A673 (cell line): ENCODE measurements around the gene XPOT. TPM values are rescaled to one million over a fixed set of nuclear protein-coding genes. Genes with fewer than 3 reads are reported as not detected.

Experiments
- BruUV-seq: library from RNA; stranded (reverse); fragments of 400-500 nt; replicated peaks from 2 replicates; lab custom pipeline; 2021; lab: Mats Ljungman, UMichigan
- CTCF ChIA-PET: fragments of 300-600 bp; sonication (Branson Sonifier 250); formaldehyde crosslinking; loops from one replicate; lab custom pipeline; 2022; ENCODE audit warnings: antibody characterized with exemption; lab: Charles Lee
- POLR2A ChIA-PET: fragments of 300-600 bp; sonication (Branson Sonifier 250); formaldehyde crosslinking; loops from one replicate; lab custom pipeline; 2022; ENCODE audit warnings: antibody characterized with exemption; ENCODE audit not compliant: low non-redundant PET; lab: Charles Lee
- DNase-seq: peaks from one replicate; pipeline ENCODE4 v3.0.0-alpha.2; 2015; ENCODE audit warnings: low spot score
- H3K27ac ChIP-seq: fragments of 200-600 bp; sonication (generic); 2 replicates; pipeline ENCODE4 v1.5.1; 2016; ENCODE audit warnings: mixed run types, low read depth, mild to moderate bottlenecking, mixed read lengths, antibody characterized with exemption, low read length; ENCODE audit not compliant: poor library complexity, severe bottlenecking
- H3K27me3 ChIP-seq: fragments of 200-600 bp; sonication (generic); replicated peaks from 2 replicates; pipeline ENCODE4 v1.6.1; 2017; ENCODE audit warnings: mixed run types, low read depth, mild to moderate bottlenecking, mixed read lengths, antibody characterized with exemption, low read length; ENCODE audit not compliant: insufficient read depth, poor library complexity
- H3K36me3 ChIP-seq: fragments of 200-600 bp; sonication (generic); 2 replicates; pipeline ENCODE4 v1.6.1; 2016; ENCODE audit warnings: mixed run types, mild to moderate bottlenecking, mixed read lengths, antibody characterized with exemption, low read length; ENCODE audit not compliant: insufficient read depth, poor library complexity, severe bottlenecking
- H3K4me1 ChIP-seq: fragments of 200-600 bp; sonication (generic); 2 replicates; pipeline ENCODE4 v1.6.1; 2017; ENCODE audit warnings: mixed run types, mild to moderate bottlenecking, mixed read lengths, antibody characterized with exemption, low read length; ENCODE audit not compliant: insufficient read depth, poor library complexity, severe bottlenecking
- H3K4me3 ChIP-seq: fragments of 200-600 bp; sonication (generic); 2 replicates; pipeline ENCODE4 v1.5.1; 2016; ENCODE audit warnings: low read depth, mixed run types, mild to moderate bottlenecking, mixed read lengths, low read length; ENCODE audit not compliant: poor library complexity, severe bottlenecking
- H3K9me3 ChIP-seq: fragments of 200-600 bp; sonication (generic); 2 replicates; pipeline ENCODE4 v1.6.1; 2016; ENCODE audit warnings: mixed run types, low read depth, mild to moderate bottlenecking, mixed read lengths, antibody characterized with exemption, low read length; ENCODE audit not compliant: poor library complexity, severe bottlenecking
- EZH2 ChIP-seq: fragments of 200-600 bp; sonication (generic); IDR thresholded peaks from 2 replicates; pipeline ENCODE4 v1.6.1; 2017; ENCODE audit warnings: borderline replicate concordance, low read depth, mild to moderate bottlenecking, mixed read lengths, antibody characterized with exemption, low read length; ENCODE audit not compliant: poor library complexity, severe bottlenecking
- intact Hi-C: fragments of 100-400 bp; cut with micrococcal nuclease; formaldehyde crosslinking; loops from one replicate; pipeline ENCODE4 v1.10.0; 2022; ENCODE audit not compliant: unreplicated experiment
- total RNA-seq: library from RNA; stranded (reverse); gene quantifications from 2 replicates; pipeline ENCODE4 v1.2.3, GENCODE V29; 2021
- TF ChIP-seq, protein P1 (sequence below): fragments of 300-800, 200-600 bp; sonication (generic); conservative IDR thresholded peaks from 2 replicates; pipeline ENCODE4 v1.5.1; 2017; ENCODE audit warnings: low read depth, mild to moderate bottlenecking, antibody characterized with exemption, low read length, moderate library complexity, mixed read lengths

The XPOT gene
- total RNA-seq, 1 experiment from 2014 or later, result 192 TPM

GRCh38 chr12:64446295-64446694 lies 42.1 kb downstream of the XPOT start:
- no peaks in the 10 kb centered on the region for H3K27me3 ChIP-seq
- H3K4me1 ChIP-seq, result no peaks in the 10 kb centered on the region
- peaks cover 86% of the 10 kb centered on the region for H3K36me3 ChIP-seq
- TF ChIP-seq, protein P1, sequence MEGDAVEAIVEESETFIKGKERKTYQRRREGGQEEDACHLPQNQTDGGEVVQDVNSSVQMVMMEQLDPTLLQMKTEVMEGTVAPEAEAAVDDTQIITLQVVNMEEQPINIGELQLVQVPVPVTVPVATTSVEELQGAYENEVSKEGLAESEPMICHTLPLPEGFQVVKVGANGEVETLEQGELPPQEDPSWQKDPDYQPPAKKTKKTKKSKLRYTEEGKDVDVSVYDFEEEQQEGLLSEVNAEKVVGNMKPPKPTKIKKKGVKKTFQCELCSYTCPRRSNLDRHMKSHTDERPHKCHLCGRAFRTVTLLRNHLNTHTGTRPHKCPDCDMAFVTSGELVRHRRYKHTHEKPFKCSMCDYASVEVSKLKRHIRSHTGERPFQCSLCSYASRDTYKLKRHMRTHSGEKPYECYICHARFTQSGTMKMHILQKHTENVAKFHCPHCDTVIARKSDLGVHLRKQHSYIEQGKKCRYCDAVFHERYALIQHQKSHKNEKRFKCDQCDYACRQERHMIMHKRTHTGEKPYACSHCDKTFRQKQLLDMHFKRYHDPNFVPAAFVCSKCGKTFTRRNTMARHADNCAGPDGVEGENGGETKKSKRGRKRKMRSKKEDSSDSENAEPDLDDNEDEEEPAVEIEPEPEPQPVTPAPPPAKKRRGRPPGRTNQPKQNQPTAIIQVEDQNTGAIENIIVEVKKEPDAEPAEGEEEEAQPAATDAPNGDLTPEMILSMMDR, result no peak
- TF ChIP-seq EZH2, result no peak
- ChIA-PET POLR2A (no interaction called here), CTCF (no interaction called here)
- intact Hi-C loops, result loop anchor here (5.0 kb wide), 1 partner anchor 34 kb away; no protein-coding TSS in a partner anchor
- no TSS peak for BruUV-seq
- no peak overlapping the region for H3K27ac ChIP-seq
- DNase-seq, result no peak
- H3K9me3 ChIP-seq, result no peaks in the 10 kb centered on the region
- H3K4me3 ChIP-seq, result no peak overlapping the region

DNA sequence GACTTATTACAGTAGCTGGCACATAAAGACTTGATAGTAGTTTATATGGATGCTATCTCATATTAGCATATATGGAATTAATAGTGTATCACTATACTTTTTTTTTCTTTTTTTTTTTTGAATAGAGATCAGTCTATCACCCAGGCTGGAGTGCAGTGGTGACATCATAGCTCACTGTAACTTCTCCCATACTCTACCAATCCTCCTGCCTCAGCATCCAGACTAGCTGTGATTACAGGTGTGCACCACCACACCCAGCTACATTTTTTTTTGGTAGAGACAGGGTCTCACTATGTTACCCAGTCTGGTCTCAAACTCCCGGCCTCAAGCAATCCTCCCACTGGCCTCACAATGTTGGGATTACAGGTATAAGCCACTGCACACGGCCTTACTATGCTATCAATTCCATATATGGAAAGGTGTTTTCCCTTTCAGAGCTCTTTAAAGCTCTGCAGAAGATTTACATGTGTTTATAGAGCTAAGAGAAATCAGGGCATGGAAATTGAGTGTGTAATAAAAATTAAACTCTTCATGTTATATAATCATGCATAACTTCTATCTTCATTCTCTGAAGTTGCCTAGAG lies 46.0 kb downstream of the XPOT start:
- Histone ChIP-seq H3K27me3 (no peaks in the 10 kb centered on the region), H3K9me3 (no peaks in the 10 kb centered on the region), H3K4me3 (no peak overlapping the region), H3K4me1 (peaks cover 9% of the 10 kb centered on the region), H3K27ac (no peak overlapping the region), H3K36me3 (peaks cover 49% of the 10 kb centered on the region)
- intact Hi-C loops, result loop anchor here (10.0 kb wide), 1 partner anchor 245 kb away; no protein-coding TSS in a partner anchor
- no peak for TF ChIP-seq EZH2
- TF ChIP-seq, protein P1, result no peak
- ChIA-PET CTCF (no interaction called here), POLR2A (no interaction called here)
- no peak for DNase-seq
- no TSS peak for BruUV-seq

DNA sequence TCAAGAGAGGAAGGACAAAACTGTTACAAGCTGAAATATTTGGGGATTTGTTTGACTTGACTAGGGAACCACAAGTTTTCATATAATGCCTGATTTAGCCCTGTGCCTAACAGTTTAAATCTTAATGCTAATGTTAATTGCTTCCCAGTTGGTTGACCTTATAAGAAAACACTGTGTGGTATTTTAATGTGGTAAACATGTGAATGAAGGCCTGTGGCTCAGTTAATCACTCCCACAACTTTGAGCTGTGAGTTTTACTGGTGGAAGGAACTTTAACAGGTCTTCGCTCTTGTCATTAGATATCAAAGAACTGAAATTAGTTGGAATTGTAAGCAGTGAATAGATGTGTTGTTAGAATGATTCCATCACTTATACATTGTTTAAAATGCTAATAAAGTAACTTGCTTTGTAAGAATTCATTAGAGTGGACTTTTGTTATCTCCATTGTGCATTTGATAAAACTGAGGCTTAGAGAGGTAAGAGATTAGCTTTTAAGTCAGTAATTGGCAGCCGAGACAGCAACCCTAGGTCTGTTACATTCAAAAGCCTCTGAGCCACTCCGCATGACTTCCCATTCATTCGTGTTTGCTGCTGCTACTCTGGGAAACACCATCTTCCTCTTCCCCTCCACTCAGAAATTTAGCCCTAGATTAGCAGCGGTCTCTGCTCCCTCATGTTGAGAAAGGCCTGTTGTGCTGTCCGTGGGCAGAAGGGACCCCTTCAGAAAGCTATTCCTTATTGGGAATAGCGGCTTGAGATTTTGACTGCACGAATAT lies 46.7 kb downstream of the XPOT start:
- CTCF ChIA-PET, result no interaction called here
- peak; percentile 54 for DNase-seq
- no peak for TF ChIP-seq EZH2
- TF ChIP-seq, protein P1, result no peak
- Histone ChIP-seq H3K4me3 (peak overlapping the region; percentile 90), H3K27ac (peak overlapping the region; percentile 87), H3K4me1 (peaks cover 9% of the 10 kb centered on the region), H3K9me3 (no peaks in the 10 kb centered on the region), H3K36me3 (peaks cover 41% of the 10 kb centered on the region), H3K27me3 (no peaks in the 10 kb centered on the region)
- intact Hi-C loops, result loop anchor here (10.0 kb wide), 1 partner anchor 244 kb away; no protein-coding TSS in a partner anchor
- POLR2A ChIA-PET, result no interaction called here
- BruUV-seq, result no TSS peak
